Peyer's patch (tissue), 4 donors: ENCODE results near the gene RNF149.

Experiments used
- CTCF ChIP-seq, 6 experiments: fragments of 450-650 bp in 4 of 6; fragments of 200-600 bp in 2 of 6; sonication (generic) in 1 of 6; IDR thresholded peaks; one replicate each; pipeline ENCODE4 v1.5.1; 2017 to 2019; ENCODE audit warnings: antibody characterized with exemption in 6 of 6, mild to moderate bottlenecking in 3 of 6, moderate library complexity in 1 of 6
- POLR2A ChIP-seq, 2 donors: fragments of 450-650 bp; IDR thresholded peaks; one replicate each; pipeline ENCODE4 v1.5.1; 2017; ENCODE audit warnings: antibody characterized with exemption in 2 of 2, mild to moderate bottlenecking in 2 of 2, moderate library complexity in 2 of 2

DNA sequence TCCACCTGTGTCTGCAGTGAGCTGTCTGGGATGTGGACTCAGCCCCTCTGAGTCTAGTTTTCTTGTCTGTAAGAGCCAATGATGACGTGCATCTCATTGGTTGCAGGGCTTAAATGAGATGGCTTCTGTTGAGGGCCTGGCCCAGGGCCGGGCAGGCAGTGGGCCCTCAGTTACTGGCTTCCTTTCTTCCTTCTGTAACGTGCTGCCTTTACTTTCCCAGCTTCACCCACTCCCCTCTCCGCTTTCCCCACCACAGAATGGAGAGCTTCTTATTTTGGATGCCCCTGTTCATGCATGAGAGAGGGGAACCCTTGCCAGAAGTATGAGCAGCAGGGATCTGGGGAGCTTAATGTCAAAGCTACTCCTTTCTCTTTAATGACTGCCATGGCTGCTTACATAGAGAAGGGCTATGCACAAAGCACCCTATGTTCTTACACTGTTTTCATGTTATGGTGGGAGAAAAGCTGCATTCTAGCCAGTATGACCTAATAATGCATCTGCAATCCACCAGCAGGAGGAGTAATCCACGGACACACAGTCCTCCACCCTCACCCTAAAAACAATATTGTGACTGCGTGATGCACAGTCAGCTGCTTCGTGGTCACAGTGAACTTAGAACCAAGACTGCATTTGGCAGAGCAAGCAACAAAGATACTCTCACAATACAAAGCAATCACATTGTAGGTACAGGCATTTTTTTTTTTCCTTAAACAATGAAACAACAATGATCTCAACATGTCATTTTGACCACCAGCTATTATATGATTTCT, 41.6 kb upstream of the RNF149 start:
- TF ChIP-seq CTCF (IDR thresholded peaks at IDR 0.05) = peak in 3 of 6 experiments; percentile 9 to 22 (median 18)
- no peak for TF ChIP-seq POLR2A (IDR thresholded peaks at IDR 0.05)
